IMR-90 (cell line): ENCODE measurements around the gene DLG3. TPM values are rescaled to one million over a fixed set of nuclear protein-coding genes. Genes with fewer than 3 reads are reported as not detected.

Source experiments
- ATAC-seq: fragments of 200-7000 bp; cut with Tn5 transposase; 2 replicates; pipeline ENCODE4 v1.9.1; 2020; ENCODE audit warnings: low read depth, mild to moderate bottlenecking, moderate library complexity
- BruUV-seq: library from RNA; stranded (reverse); fragments of 400-500 nt; replicated peaks from 2 replicates; lab custom pipeline; 2021; lab: Mats Ljungman, UMichigan
- CTCF ChIA-PET: fragments of 300-600 bp; formaldehyde crosslinking; extraction: SDS; loops from one replicate; lab custom pipeline; 2021; ENCODE audit warnings: antibody characterized with exemption; lab: Yijun Ruan, JAX
- POLR2A ChIA-PET: fragments of 300-600 bp; sonication (Branson Sonifier 250); formaldehyde crosslinking; loops from one replicate; lab custom pipeline; 2022; ENCODE audit warnings: antibody characterized with exemption; ENCODE audit not compliant: unreplicated experiment; lab: Charles Lee
- DNase-seq: peaks from one replicate; pipeline ENCODE4 v3.0.0; 2013
- H2AFZ ChIP-seq: replicated peaks from 2 replicates; pipeline ENCODE3; 2013; ENCODE audit warnings: low read length, mild to moderate bottlenecking; ENCODE audit not compliant: poor library complexity
- H2AK5ac ChIP-seq: 2 replicates; pipeline ENCODE4 v1.6.1; 2013; ENCODE audit warnings: low read depth, low read length, inconsistent platforms
- H2AK9ac ChIP-seq: replicated peaks from 2 replicates; pipeline ENCODE3; 2013; ENCODE audit warnings: mild to moderate bottlenecking, low read depth, low read length, moderate library complexity; ENCODE audit not compliant: poor library complexity
- H2BK120ac ChIP-seq: 2 replicates; pipeline ENCODE4 v1.6.1; 2013; ENCODE audit warnings: low read depth, low read length, inconsistent platforms
- H2BK15ac ChIP-seq: 3 replicates; pipeline ENCODE4 v1.6.1; 2013; ENCODE audit warnings: low read depth, low read length, inconsistent platforms
- H2BK20ac ChIP-seq: 2 replicates; pipeline ENCODE4 v1.6.1; 2013; ENCODE audit warnings: low read depth, mild to moderate bottlenecking, inconsistent platforms, low read length, moderate library complexity
- H2BK5ac ChIP-seq: 2 replicates; pipeline ENCODE4 v1.6.1; 2013; ENCODE audit warnings: mild to moderate bottlenecking, low read depth, low read length, inconsistent platforms; ENCODE audit not compliant: poor library complexity, severe bottlenecking
- H3K14ac ChIP-seq: replicated peaks from 2 replicates; pipeline ENCODE4 v1.6.1; 2013; ENCODE audit warnings: low read depth, low read length, inconsistent platforms
- H3K18ac ChIP-seq: 2 replicates; pipeline ENCODE4 v1.6.1; 2013; ENCODE audit warnings: low read depth, low read length, control low read depth
- H3K23ac ChIP-seq: 2 replicates; pipeline ENCODE4 v1.6.1; 2013; ENCODE audit warnings: low read depth, low read length, inconsistent platforms
- H3K27ac ChIP-seq: 2 replicates; pipeline ENCODE4 v1.5.1; 2013; ENCODE audit warnings: mild to moderate bottlenecking, control low read depth, low read length; ENCODE audit not compliant: insufficient read depth
- H3K27me3 ChIP-seq: 2 replicates; pipeline ENCODE4 v1.6.1; 2013; ENCODE audit warnings: low read length; ENCODE audit not compliant: control insufficient read depth, insufficient read depth
- H3K36me3 ChIP-seq: 2 replicates; pipeline ENCODE4 v1.6.1; 2013; ENCODE audit warnings: low read length, mixed read lengths; ENCODE audit not compliant: control insufficient read depth, insufficient read depth
- H3K4ac ChIP-seq: 2 replicates; pipeline ENCODE4 v1.6.1; 2013; ENCODE audit warnings: low read depth, low read length, inconsistent platforms
- H3K4me1 ChIP-seq: 2 replicates; pipeline ENCODE4 v1.6.1; 2013; ENCODE audit warnings: low read length, mixed read lengths; ENCODE audit not compliant: control insufficient read depth, insufficient read depth
- H3K4me2 ChIP-seq: 2 replicates; pipeline ENCODE4 v1.6.1; 2013; ENCODE audit warnings: low read depth, mild to moderate bottlenecking, control low read depth, low read length, moderate library complexity
- H3K4me3 ChIP-seq: 2 replicates; pipeline ENCODE4 v1.5.1; 2013; ENCODE audit warnings: low read depth, mild to moderate bottlenecking, control low read depth, low read length, moderate library complexity; ENCODE audit not compliant: insufficient read depth
- H3K56ac ChIP-seq: 2 replicates; pipeline ENCODE4 v1.6.1; 2013; ENCODE audit warnings: low read length, inconsistent platforms; ENCODE audit not compliant: insufficient read depth; ENCODE audit errors: extremely low read depth
- H3K79me1 ChIP-seq, 2 experiments: 2 replicates each; pipeline ENCODE4 v1.6.1; 2013; ENCODE audit warnings: low read length in 2 of 2, inconsistent platforms in 1 of 2, low read depth in 1 of 2
- H3K9ac ChIP-seq: 2 replicates; pipeline ENCODE4 v1.6.1; 2013; ENCODE audit warnings: low read depth, low read length, control low read depth
- H3K9me1 ChIP-seq: 2 replicates; pipeline ENCODE4 v1.6.1; 2013; ENCODE audit warnings: low read length, inconsistent platforms; ENCODE audit not compliant: insufficient read depth
- H3K9me3 ChIP-seq: 2 replicates; pipeline ENCODE4 v1.6.1; 2013; ENCODE audit warnings: low read length; ENCODE audit not compliant: control insufficient read depth, insufficient read depth
- H4K20me1 ChIP-seq: 2 replicates; pipeline ENCODE4 v1.6.1; 2013; ENCODE audit warnings: low read length, inconsistent platforms; ENCODE audit not compliant: insufficient read depth
- H4K5ac ChIP-seq: 2 replicates; pipeline ENCODE4 v1.6.1; 2013; ENCODE audit warnings: mild to moderate bottlenecking, low read depth, low read length, control low read depth
- H4K8ac ChIP-seq, 2 experiments: 2 replicates each; pipeline ENCODE4 v1.6.1; 2013; ENCODE audit warnings: low read depth in 2 of 2, low read length in 2 of 2, control low read depth in 1 of 2, inconsistent platforms in 1 of 2
- H4K91ac ChIP-seq: 2 replicates; pipeline ENCODE4 v1.6.1; 2013; ENCODE audit warnings: low read depth, low read length, inconsistent platforms; ENCODE audit not compliant: insufficient read depth
- RFX5 ChIP-seq: IDR thresholded peaks from 2 replicates; pipeline ENCODE4 v1.8.0; 2012; ENCODE audit warnings: low read depth, mild to moderate bottlenecking, low read length, moderate library complexity
- WGBS, 2 experiments: methylation state at CpG; one replicate each; pipeline versions ENCODE4 v1.1.5 to v1.1.7; 2013; ENCODE audit warnings: missing lambda C conversion rate in 2 of 2; ENCODE audit not compliant: insufficient read length in 1 of 2; ENCODE audit errors: extremely low coverage in 2 of 2; 5-methylcytosine and 5-hydroxymethylcytosine counted together
- dilution Hi-C: fragments of 300-500 bp; cut with HindIII; formaldehyde crosslinking; loops from one replicate; pipeline ENCODE4 v1.14.3; 2018; ENCODE audit warnings: low sequenced_read_pairs; ENCODE audit not compliant: unreplicated experiment
- in situ Hi-C: fragments of 300-500 bp; cut with MboI; formaldehyde crosslinking; loops from 3 replicates; pipeline ENCODE4 v1.14.3; 2019; ENCODE audit warnings: low sequenced_read_pairs, inconsistent platforms, mixed read lengths
- intact Hi-C: fragments of 100-400 bp; cut with micrococcal nuclease; formaldehyde crosslinking; loops from 2 replicates; pipeline ENCODE4 v1.10.0; 2022
- polyA plus RNA-seq, 3 experiments: library from polyadenylated mRNA; depleted of rRNA; stranded (reverse); fragments of >200 nt; gene quantifications; 2 replicates each; pipeline ENCODE4 v1.2.3, GENCODE V29; 2012; ENCODE audit warnings: low replicate concordance in 1 of 3
- total RNA-seq: library from RNA; depleted of rRNA; stranded (reverse); fragments of >200 nt; gene quantifications from 2 replicates; pipeline ENCODE4 v1.2.3, GENCODE V29; 2012

DLG3 gene
- total and polyA plus RNA-seq, 2 of the 4 experiments (the other 2 are of a cell fraction), result 11.0 to 27.1 TPM

GRCh38 chrX:70449457-70449966 is 4.9 kb downstream of the DLG3 start:
- Histone ChIP-seq H3K4me1 (no peaks in the 10 kb centered on the region), H3K4me2 (no peak overlapping the region), H3K23ac (no peak overlapping the region), H2AK9ac (no peak overlapping the region), H3K56ac (no peak overlapping the region), H4K91ac (no peak overlapping the region), H4K8ac (no peak overlapping the region), H2BK15ac (no peak overlapping the region), H4K5ac (no peak overlapping the region), H2AK5ac (no peak overlapping the region), H2AFZ (no peak overlapping the region), H3K14ac (no peak overlapping the region), H3K79me1 (peaks cover 0 to 6% of the 10 kb centered on the region in 2 experiments; a peak in 2 of 4 replicates), H3K18ac (no peak overlapping the region), H3K9me3 (no peaks in the 10 kb centered on the region; the same call in 1 of the 2 replicates), H3K27me3 (peaks cover 17% of the 10 kb centered on the region), H3K4me3 (no peak overlapping the region), H3K9me1 (no peaks in the 10 kb centered on the region), H4K20me1 (no peaks in the 10 kb centered on the region), H3K4ac (no peak overlapping the region), H3K9ac (no peak overlapping the region), H2BK20ac (no peak overlapping the region), H2BK5ac (no peak overlapping the region), H3K27ac (no peak overlapping the region), H3K36me3 (no peaks in the 10 kb centered on the region), H2BK120ac (no peak overlapping the region)
- dilution Hi-C loops, result no loop called here
- intact Hi-C loops, result no loop called here
- POLR2A ChIA-PET, result no interaction called here
- no TSS peak for BruUV-seq
- DNase-seq, result no peak
- in situ Hi-C loops, result no loop called here
- 85% methylated on average over 8 of the region's 14 CpGs; no CpG with 5 or more reads in 1 of the 2 experiments for WGBS, 2 experiments
- no peak for TF ChIP-seq RFX5
- CTCF ChIA-PET, result no interaction called here
- ATAC-seq, result no peak
